ENCODE data around the gene NEK8. TPM values are rescaled to one million over a fixed set of nuclear protein-coding genes. Genes with fewer than 3 reads are reported as not detected.

NEK8 gene
- total and polyA plus RNA-seq, 2 of the 8 experiments (the other 6 are each of a cell fraction or from before 2014, with no cell fraction given): 14.9 to 23.3 TPM

GRCh38 chr17:28703552-28704218 is 24.9 kb upstream of the NEK8 start:
- Histone ChIP-seq H3K27me3 (replicated peaks in 1 of 4; ENCODE audit: control insufficient read depth in 3 of 4, extremely low read depth in 1 of 4, insufficient read depth in 3 of 4, low read length in 3 of 4) (no peaks in the 10 kb centered on the region), H3K4me2 (ENCODE audit: insufficient read depth in 1 of 2, low read depth in 2 of 2, low read length in 2 of 2) (no peak overlapping the region), H3K4me3 (ENCODE audit: extremely low read depth in 1 of 4, insufficient read depth in 2 of 4, low read depth in 3 of 4, low read length in 4 of 4) (no peak overlapping the region), H2BK120ac (replicated peaks; ENCODE audit: low read depth, low read length) (no peak overlapping the region), H2AK5ac (ENCODE audit: low read depth, low read length) (no peak overlapping the region), H3K27ac (ENCODE audit: low read depth, low read length) (no peak overlapping the region), H3K4me1 (replicated peaks in 1 of 4; ENCODE audit: control insufficient read depth in 3 of 4, insufficient read depth in 4 of 4, low read length in 3 of 4) (peaks cover 0 to 11% (median 4%) of the 10 kb centered on the region in 4 experiments; a peak in 4 of 7 replicates), H3K36me3 (ENCODE audit: control insufficient read depth in 2 of 4, insufficient read depth in 4 of 4, low read length in 3 of 4) (peaks cover 22 to 46% (median 40%) of the 10 kb centered on the region in 4 experiments), H2BK5ac (ENCODE audit: low read depth, low read length) (no peak overlapping the region), H4K8ac (ENCODE audit: extremely low read depth, insufficient read depth, low read length) (no peak overlapping the region), H2BK20ac (ENCODE audit: low read length) (no peak overlapping the region), H3K79me1 (ENCODE audit: low read depth, low read length) (no peaks in the 10 kb centered on the region), H3K9me3 (ENCODE audit: insufficient read depth in 2 of 2, low read depth in 1 of 2, low read length in 1 of 2) (no peaks in the 10 kb centered on the region), H3K56ac (replicated peaks; ENCODE audit: insufficient read length, low read depth, low read length) (no peak overlapping the region), H3K14ac (ENCODE audit: insufficient read length) (no peak overlapping the region), H4K5ac (ENCODE audit: insufficient read length, low read depth, low read length) (no peak overlapping the region), H2BK12ac (ENCODE audit: low read depth, low read length) (no peak overlapping the region), H2AFZ (ENCODE audit: low read length) (no peak overlapping the region), H4K91ac (replicated peaks; ENCODE audit: insufficient read length, low read length) (no peak overlapping the region), H3K4ac (replicated peaks; ENCODE audit: insufficient read length, low read depth, low read length) (no peak overlapping the region), H4K20me1 (replicated peaks in 1 of 2; ENCODE audit: control insufficient read depth in 1 of 2, insufficient read depth in 2 of 2, low read length in 2 of 2) (peaks cover 10 to 20% of the 10 kb centered on the region in 2 experiments), H3K23ac (ENCODE audit: insufficient read length) (no peak overlapping the region), H3K79me2 (ENCODE audit: control insufficient read depth in 1 of 2, insufficient read depth in 2 of 2, low read length in 2 of 2) (peaks cover 0 to 1% of the 10 kb centered on the region in 2 experiments; a peak in 1 of 4 replicates), H3K23me2 (ENCODE audit: low read depth, low read length) (no peaks in the 10 kb centered on the region), H3K18ac (ENCODE audit: extremely low read depth, low read length) (no peak overlapping the region), H2BK15ac (ENCODE audit: low read length) (no peak overlapping the region), H3K9ac (replicated peaks in 1 of 4; ENCODE audit: extremely low read depth in 1 of 4, low read depth in 3 of 4, low read length in 3 of 4) (no peak overlapping the region)
- 94% methylated on average over 16 of the region's 16 CpGs; no CpG with 5 or more reads in 1 of the 2 experiments for WGBS, 2 experiments (ENCODE audit: extremely low coverage in 1 of 2, insufficient coverage in 1 of 2, insufficient read length in 1 of 2, insufficient replicate concordance in 2 of 2, low coverage in 1 of 2, low lambda C conversion rate in 2 of 2, missing lambda C conversion rate in 1 of 2)
- POLR2A ChIA-PET (ENCODE audit: partially characterized antibody): interaction anchor here (0.8 to 4.8 kb wide), 20 partner anchors 8 to 187 kb away, joined by 3 to 47 read pairs (median 5); partner anchors contain the start of genes BLTP2, PROCA1, RPL23A and SDF2
- CTCF ChIA-PET (ENCODE audit: partially characterized antibody): interaction anchor here (0.9 to 2.5 kb wide), 5 partner anchors 13 to 60 kb away, joined by 3 to 9 read pairs (median 5); no protein-coding TSS in a partner anchor
- DNase-seq (ENCODE audit: low read depth in 1 of 2, low spot score in 2 of 2): no peak
- FAIRE-seq: no peak
- TF ChIP-seq BRCA1 (IDR thresholded peaks at IDR 0.05; ENCODE audit: low read depth, low read length) (no peak), CBX5 (IDR thresholded peaks at IDR 0.05; ENCODE audit: low read depth, low read length) (no peak), SAP30 (IDR thresholded peaks at IDR 0.05; ENCODE audit: insufficient read depth, insufficient replicate concordance, low read length) (no peak), SIX5 (IDR thresholded peaks at IDR 0.05; ENCODE audit: low read depth, low read length) (no peak), USF2 (IDR thresholded peaks at IDR 0.05; ENCODE audit: low read length) (no peak), KDM4A (IDR thresholded peaks at IDR 0.05; ENCODE audit: low read depth, low read length, severe bottlenecking) (no peak), EZH2 (IDR thresholded peaks at IDR 0.05; ENCODE audit: low read depth, low read length, severe bottlenecking) (no peak), RAD21 (IDR thresholded peaks at IDR 0.05 in 1 of 2, conservative IDR thresholded peaks at IDR 0.05 in 1 of 2; ENCODE audit: low read depth in 2 of 2, low read length in 2 of 2) (no peak)
